ENCODE results near the gene CAMLG.

- TF ChIP-seq EZH2phosphoT487 (IDR thresholded peaks at IDR 0.05; ENCODE audit: borderline replicate concordance, low read depth) (no peak), NFIC (IDR thresholded peaks at IDR 0.05; ENCODE audit: borderline replicate concordance) (no peak), TCF12 (IDR thresholded peaks at IDR 0.05) (no peak), TAF1 (IDR thresholded peaks at IDR 0.05; ENCODE audit: borderline replicate concordance, low read depth, low read length) (no peak)
Observed at GRCh38 chr5:134769206-134769605, 30.9 kb downstream of the CAMLG start.
